Mesendoderm (in vitro differentiated cells): ENCODE data around the gene FAM171A2.
A peak's percentile ranks its signal among the peaks of the same experiment; 100 is the strongest.

Experiments
- DNase-seq: peaks from one replicate; pipeline ENCODE4 v3.0.0; 2013
- H2AK5ac ChIP-seq: 2 replicates; pipeline ENCODE4 v1.6.1; 2013; ENCODE audit warnings: low read length, inconsistent platforms
- H2BK120ac ChIP-seq: 2 replicates; pipeline ENCODE4 v1.6.1; 2013; ENCODE audit warnings: low read depth, mild to moderate bottlenecking, low read length, moderate library complexity, mixed read lengths
- H2BK15ac ChIP-seq: replicated peaks from 2 replicates; pipeline ENCODE4 v1.6.1; 2013; ENCODE audit warnings: low read depth, mild to moderate bottlenecking, moderate library complexity
- H2BK5ac ChIP-seq: 2 replicates; pipeline ENCODE4 v1.6.1; 2013; ENCODE audit warnings: low read length, inconsistent platforms
- H3K18ac ChIP-seq: 2 replicates; pipeline ENCODE4 v1.6.1; 2013; ENCODE audit warnings: mild to moderate bottlenecking, low read length, mixed read lengths
- H3K23ac ChIP-seq: one replicate; pipeline ENCODE4 v1.6.1; 2013; ENCODE audit warnings: low read length
- H3K27ac ChIP-seq: 2 replicates; pipeline ENCODE4 v1.5.1; 2013; ENCODE audit warnings: low read depth, mild to moderate bottlenecking, inconsistent platforms, low read length, moderate library complexity
- H3K27me3 ChIP-seq: 2 replicates; pipeline ENCODE4 v1.6.1; 2013; ENCODE audit warnings: low read length, control low read depth, mild to moderate bottlenecking, inconsistent platforms; ENCODE audit not compliant: insufficient read depth, poor library complexity
- H3K36me3 ChIP-seq: 2 replicates; pipeline ENCODE4 v1.6.1; 2013; ENCODE audit warnings: low read length, inconsistent platforms; ENCODE audit not compliant: control insufficient read depth, insufficient read depth
- H3K4ac ChIP-seq: one replicate; pipeline ENCODE4 v1.6.1; 2013; ENCODE audit warnings: low read depth, mild to moderate bottlenecking, low read length, moderate library complexity
- H3K4me1 ChIP-seq: 2 replicates; pipeline ENCODE4 v1.6.1; 2013; ENCODE audit warnings: low read depth, low read length, inconsistent platforms; ENCODE audit not compliant: control insufficient read depth
- H3K4me2 ChIP-seq: 2 replicates; pipeline ENCODE4 v1.6.1; 2013; ENCODE audit warnings: low read length
- H3K4me3 ChIP-seq: 2 replicates; pipeline ENCODE4 v1.5.1; 2013; ENCODE audit warnings: mild to moderate bottlenecking, low read length
- H3K56ac ChIP-seq: one replicate; pipeline ENCODE4 v1.6.1; 2013; ENCODE audit warnings: low read length
- H3K79me1 ChIP-seq: 2 replicates; pipeline ENCODE4 v1.6.1; 2013; ENCODE audit warnings: low read length, inconsistent platforms
- H3K79me2 ChIP-seq: 2 replicates; pipeline ENCODE4 v1.6.1; 2013; ENCODE audit warnings: mild to moderate bottlenecking, low read length; ENCODE audit not compliant: control insufficient read depth, insufficient read depth
- H3K9ac ChIP-seq: 2 replicates; pipeline ENCODE4 v1.6.1; 2013; ENCODE audit warnings: low read length, inconsistent platforms
- H4K5ac ChIP-seq: one replicate; pipeline ENCODE4 v1.6.1; 2013; ENCODE audit warnings: low read length
- H4K8ac ChIP-seq: one replicate; pipeline ENCODE4 v1.6.1; 2013; ENCODE audit warnings: low read depth, mild to moderate bottlenecking, control low read depth, low read length, moderate library complexity
- WGBS: extraction: QIAGEN DNeasy Blood & Tissue Kit; methylation state at CpG from one replicate; pipeline ENCODE4 v1.1.7; 2013; ENCODE audit warnings: low lambda C conversion rate, missing lambda C conversion rate; ENCODE audit not compliant: insufficient coverage; ENCODE audit errors: extremely low coverage; 5-methylcytosine and 5-hydroxymethylcytosine counted together

FAM171A2 gene

GRCh38 chr17:44361292-44362260 lies 2.1 kb downstream of the FAM171A2 start:
- H3K36me3 ChIP-seq = no peaks in the 10 kb centered on the region
- H3K4me2 ChIP-seq = no peak overlapping the region
- H3K79me2 ChIP-seq = no peaks in the 10 kb centered on the region
- H3K18ac ChIP-seq = no peak overlapping the region
- no peak overlapping the region for H3K23ac ChIP-seq
- no peak for DNase-seq
- no peaks in the 10 kb centered on the region for H3K27me3 ChIP-seq
- H2BK5ac ChIP-seq = no peak overlapping the region
- no peak overlapping the region for H3K4ac ChIP-seq
- no peak overlapping the region for H3K27ac ChIP-seq
- no peak overlapping the region for H3K4me3 ChIP-seq
- peaks cover 5% of the 10 kb centered on the region for H3K4me1 ChIP-seq
- no peak overlapping the region for H4K5ac ChIP-seq
- H2AK5ac ChIP-seq = no peak overlapping the region
- H3K9ac ChIP-seq = peak overlapping the region; percentile 5
- WGBS = no CpG with 5 or more reads among the region's 11 CpGs
- no peaks in the 10 kb centered on the region for H3K79me1 ChIP-seq
- H2BK15ac ChIP-seq = no peak overlapping the region
- H4K8ac ChIP-seq = no peak overlapping the region
- no peak overlapping the region for H2BK120ac ChIP-seq
- H3K56ac ChIP-seq = no peak overlapping the region

- no peak overlapping the region for H2BK120ac ChIP-seq
- no peak overlapping the region for H2BK15ac ChIP-seq
- H3K79me1 ChIP-seq = no peaks in the 10 kb centered on the region
- no peak overlapping the region for H3K56ac ChIP-seq
- H3K27me3 ChIP-seq = no peaks in the 10 kb centered on the region
- no peaks in the 10 kb centered on the region for H3K36me3 ChIP-seq
- no peak overlapping the region for H3K4ac ChIP-seq
- no peaks in the 10 kb centered on the region for H3K79me2 ChIP-seq
- no peak overlapping the region for H3K27ac ChIP-seq
- H3K4me3 ChIP-seq = no peak overlapping the region
- WGBS = no CpG with 5 or more reads among the region's 5 CpGs
- H3K9ac ChIP-seq = no peak overlapping the region
- no peak overlapping the region for H3K4me2 ChIP-seq
- no peak overlapping the region for H3K18ac ChIP-seq
- H4K5ac ChIP-seq = no peak overlapping the region
- peaks cover 5% of the 10 kb centered on the region for H3K4me1 ChIP-seq
- DNase-seq = peak; percentile 56
- no peak overlapping the region for H2AK5ac ChIP-seq
- H3K23ac ChIP-seq = no peak overlapping the region
- no peak overlapping the region for H4K8ac ChIP-seq
- H2BK5ac ChIP-seq = no peak overlapping the region
These were observed 2.8 kb downstream of the FAM171A2 start for GRCh38 chr17:44360826-44361225.

- H3K36me3 ChIP-seq = no peaks in the 10 kb centered on the region
- H3K56ac ChIP-seq = no peak overlapping the region
- H3K27ac ChIP-seq = no peak overlapping the region
- H4K8ac ChIP-seq = no peak overlapping the region
- no peaks in the 10 kb centered on the region for H3K79me1 ChIP-seq
- H3K4me3 ChIP-seq = no peak overlapping the region
- WGBS = no CpG with 5 or more reads among the region's 6 CpGs
- no peak overlapping the region for H3K4me2 ChIP-seq
- H3K27me3 ChIP-seq = no peaks in the 10 kb centered on the region
- H3K79me2 ChIP-seq = no peaks in the 10 kb centered on the region
- no peak overlapping the region for H3K9ac ChIP-seq
- no peak overlapping the region for H2AK5ac ChIP-seq
- H2BK120ac ChIP-seq = no peak overlapping the region
- no peak overlapping the region for H3K23ac ChIP-seq
- peaks cover 5% of the 10 kb centered on the region for H3K4me1 ChIP-seq
- H4K5ac ChIP-seq = no peak overlapping the region
- H2BK15ac ChIP-seq = no peak overlapping the region
- no peak for DNase-seq
- H3K18ac ChIP-seq = no peak overlapping the region
- H3K4ac ChIP-seq = no peak overlapping the region
- no peak overlapping the region for H2BK5ac ChIP-seq
These were observed 3.5 kb downstream of the FAM171A2 start for GRCh38 chr17:44360144-44360533.

GRCh38 chr17:44359458-44360143 lies 4.1 kb downstream of the FAM171A2 start:
- Histone ChIP-seq H3K27ac (no peak overlapping the region), H3K23ac (no peak overlapping the region), H4K8ac (no peak overlapping the region), H3K4ac (no peak overlapping the region), H3K36me3 (no peaks in the 10 kb centered on the region), H3K4me1 (peaks cover 5% of the 10 kb centered on the region), H3K27me3 (no peaks in the 10 kb centered on the region), H2BK5ac (no peak overlapping the region), H4K5ac (no peak overlapping the region), H3K79me2 (no peaks in the 10 kb centered on the region), H3K18ac (no peak overlapping the region), H2BK15ac (no peak overlapping the region), H3K9ac (no peak overlapping the region), H2BK120ac (no peak overlapping the region), H2AK5ac (no peak overlapping the region), H3K4me3 (no peak overlapping the region), H3K79me1 (no peaks in the 10 kb centered on the region), H3K56ac (no peak overlapping the region), H3K4me2 (no peak overlapping the region)
- DNase-seq = no peak
- WGBS = no CpG with 5 or more reads among the region's 14 CpGs

- Histone ChIP-seq H4K5ac (no peak overlapping the region), H3K4me3 (no peak overlapping the region), H2BK15ac (no peak overlapping the region), H3K4me2 (no peak overlapping the region), H2BK5ac (no peak overlapping the region), H4K8ac (no peak overlapping the region), H2BK120ac (no peak overlapping the region), H3K79me2 (no peaks in the 10 kb centered on the region), H3K79me1 (no peaks in the 10 kb centered on the region), H3K9ac (no peak overlapping the region), H3K36me3 (no peaks in the 10 kb centered on the region), H2AK5ac (no peak overlapping the region), H3K18ac (no peak overlapping the region), H3K23ac (no peak overlapping the region), H3K27me3 (no peaks in the 10 kb centered on the region), H3K4me1 (peaks cover 5% of the 10 kb centered on the region), H3K27ac (no peak overlapping the region), H3K56ac (no peak overlapping the region), H3K4ac (no peak overlapping the region)
- no CpG with 5 or more reads among the region's 6 CpGs for WGBS
- DNase-seq = no peak
These were observed 4.6 kb downstream of the FAM171A2 start for GRCh38 chr17:44359006-44359405.
